Mammary microvascular endothelial cell (primary cell): Measurements from ENCODE around the gene GABRQ. TPM values are rescaled to one million over a fixed set of nuclear protein-coding genes. Genes with fewer than 3 reads are reported as not detected.

Experiments
- total RNA-seq: library from RNA; depleted of rRNA; stranded (reverse); fragments of >200 nt; gene quantifications from 2 replicates; pipeline ENCODE4 v1.2.3, GENCODE V29; 2015

Gene GABRQ
- total RNA-seq: 0.05 and 0.13 TPM in 2 replicates

GRCh38 chrX:152637649-152638442 lies at the start of gene GABRQ:
Gene GABRQ, plus strand, starts transcription at chrX:152637895. Its CDS starts 308 bp downstream, at chrX:152638203.

DNA sequence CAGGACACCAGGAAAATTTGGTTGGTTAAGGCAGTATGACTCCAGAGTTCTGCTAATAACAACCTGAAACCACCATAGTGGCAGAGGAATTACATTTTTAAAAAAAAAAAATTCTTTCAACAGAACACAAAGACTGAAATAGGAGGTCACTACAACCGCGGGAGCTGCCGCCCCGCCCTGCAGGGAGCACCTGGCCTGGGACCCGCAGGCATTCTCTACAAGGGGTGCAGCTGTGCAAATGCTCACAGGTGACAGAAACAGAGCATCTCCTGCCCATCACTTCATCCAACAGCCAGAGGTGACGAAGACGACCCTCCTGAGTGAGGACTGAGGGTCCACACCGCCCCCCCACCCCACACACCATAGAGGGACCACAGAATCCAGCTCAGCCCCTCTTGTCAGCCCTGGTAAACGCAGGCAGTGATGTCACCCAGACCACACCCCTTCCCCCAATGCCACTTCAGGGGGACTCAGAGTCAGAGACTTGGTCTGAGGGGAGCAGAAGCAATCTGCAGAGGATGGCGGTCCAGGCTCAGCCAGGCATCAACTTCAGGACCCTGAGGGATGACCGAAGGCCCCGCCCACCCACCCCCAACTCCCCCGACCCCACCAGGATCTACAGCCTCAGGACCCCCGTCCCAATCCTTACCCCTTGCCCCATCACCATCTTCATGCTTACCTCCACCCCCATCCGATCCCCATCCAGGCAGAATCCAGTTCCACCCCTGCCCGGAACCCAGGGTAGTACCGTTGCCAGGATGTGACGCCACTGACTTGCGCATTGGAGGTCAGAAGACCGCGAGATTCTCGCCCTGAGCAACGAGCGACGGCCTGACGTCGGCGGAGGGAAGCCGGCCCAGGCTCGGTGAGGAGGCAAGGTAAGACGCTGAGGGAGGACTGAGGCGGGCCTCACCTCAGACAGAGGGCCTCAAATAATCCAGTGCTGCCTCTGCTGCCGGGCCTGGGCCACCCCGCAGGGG lies 60.5 kb downstream of the GABRQ start, which contains the start of gene MAGEA3:
Gene MAGEA3, plus strand, starts transcription at position 843 of the 980 bp plus-strand sequence. CDS start 2,039 bp downstream, outside the sequence.

Other genes with a start within 250 kb of the GABRQ start
- not detected in 2 replicates for gene GABRA3, start 186.6 kb upstream of the GABRQ start, total RNA-seq
- not detected in 2 replicates for gene MAGEA3, start 60.9 kb downstream of the GABRQ start, total RNA-seq
- not detected in 2 replicates for gene CSAG2, start 71.4 kb downstream of the GABRQ start, total RNA-seq
- not detected in 2 replicates for gene MAGEA2B, start 76.7 kb downstream of the GABRQ start, total RNA-seq
- not detected in 2 replicates for gene CSAG1, start 95.8 kb downstream of the GABRQ start, total RNA-seq
- not detected in 2 replicates for gene MAGEA12, start 95.9 kb downstream of the GABRQ start, total RNA-seq
- gene MAGEA2, start 115.9 kb downstream of the GABRQ start, total RNA-seq: not detected in 2 replicates
- not detected in 2 replicates for gene CSAG3, start 121.3 kb downstream of the GABRQ start, total RNA-seq
- not detected in 2 replicates for gene MAGEA6, start 131.8 kb downstream of the GABRQ start, total RNA-seq
- gene CETN2, start 192.9 kb downstream of the GABRQ start, total RNA-seq: 37.4 and 42.4 TPM in 2 replicates
- 25.1 and 26.8 TPM in 2 replicates for gene NSDHL, start 193.2 kb downstream of the GABRQ start, total RNA-seq